KOPT-K1 (cell line): ENCODE results near the gene NOP16.

Experiments used
- H3K27ac ChIP-seq: fragments of 200-600 bp; sonication (generic); 2 replicates; pipeline ENCODE4 v1.5.1; 2016; ENCODE audit warnings: antibody characterized with exemption, mild to moderate bottlenecking, low read depth, low read length; ENCODE audit not compliant: poor library complexity, severe bottlenecking
- H3K36me3 ChIP-seq: fragments of 200-600 bp; sonication (generic); 2 replicates; pipeline ENCODE4 v1.5.1; 2017; ENCODE audit warnings: antibody characterized with exemption, mild to moderate bottlenecking, low read length, moderate library complexity; ENCODE audit not compliant: insufficient read depth
- H3K9me3 ChIP-seq: fragments of 200-600 bp; sonication (generic); 2 replicates; pipeline ENCODE4 v1.5.1; 2017; ENCODE audit warnings: antibody characterized with exemption, low read length, mild to moderate bottlenecking; ENCODE audit not compliant: insufficient read depth, poor library complexity, severe bottlenecking

The NOP16 gene

GRCh38 chr5:176334031-176334770 lies 54.2 kb downstream of the NOP16 start:
- Histone ChIP-seq H3K27ac (no peak overlapping the region), H3K9me3 (peaks cover 18% of the 10 kb centered on the region), H3K36me3 (peaks cover 30% of the 10 kb centered on the region)
